SK-N-MC (cell line): Measurements from ENCODE around the gene USP3.

Experiments used
- EZH2 ChIP-seq: fragments of 200-600 bp; sonication (generic); IDR thresholded peaks from one replicate; pipeline ENCODE4 v1.6.1; 2017; ENCODE audit warnings: antibody characterized with exemption
- POLR2AphosphoS5 ChIP-seq: IDR thresholded peaks from 2 replicates; pipeline ENCODE4 v1.6.1; 2012; ENCODE audit warnings: mild to moderate bottlenecking, low read depth, low read length, borderline replicate concordance

- no peak for TF ChIP-seq POLR2AphosphoS5
- no peak for TF ChIP-seq EZH2
Measured at GRCh38 chr15:63538876-63539275, 34.5 kb downstream of the USP3 start.
